HepG2 (cell line): ENCODE measurements around the gene FBH1.
"Not testable (repeated sequence)": the region's sequence is repeated elsewhere in the genome, so short reads cannot be mapped to it uniquely, and the experiment has no call there.

Experiments used
- ATF3 ChIP-seq: sonication (generic); formaldehyde crosslinking; IDR thresholded peaks from 2 replicates; pipeline ENCODE4 v1.4.0; 2020; ENCODE audit warnings: missing genetic modification reagents
- EZH2 ChIP-seq: conservative IDR thresholded peaks from 2 replicates; pipeline ENCODE4 v1.6.1; 2012; ENCODE audit warnings: mild to moderate bottlenecking, low read depth, low read length, moderate library complexity
- MAX ChIP-seq: IDR thresholded peaks from 2 replicates; pipeline ENCODE4 v1.6.1; 2012; ENCODE audit warnings: inconsistent platforms
- POLR2AphosphoS2 ChIP-seq: IDR thresholded peaks from 2 replicates; pipeline ENCODE4 v1.6.1; 2011; ENCODE audit warnings: low read depth, low read length, improper control_type of control experiment
- RFX5 ChIP-seq: IDR thresholded peaks from 2 replicates; pipeline ENCODE4 v1.6.1; 2011; ENCODE audit warnings: low read depth, low read length, improper control_type of control experiment
- SALL2 ChIP-seq: sonication (generic); formaldehyde crosslinking; IDR thresholded peaks from 2 replicates; pipeline ENCODE4 v1.8.1; 2023; ENCODE audit warnings: mild to moderate bottlenecking, missing genetic modification reagents, inconsistent platforms
- TAF1 ChIP-seq: sonication (generic); formaldehyde crosslinking; IDR thresholded peaks from 2 replicates; pipeline ENCODE4 v1.4.0; 2020; ENCODE audit warnings: missing genetic modification reagents
- ZNF274 ChIP-seq: sonication (generic); formaldehyde crosslinking; IDR thresholded peaks from 2 replicates; pipeline ENCODE4 v1.5.1; 2020; ENCODE audit warnings: mild to moderate bottlenecking, missing genetic modification reagents

GRCh38 chr10:5962358-5962940, 72.4 kb downstream of the FBH1 start:
- not testable (repeated sequence) for TF ChIP-seq SALL2 (CRISPR knock-in tag); ZNF274 (CRISPR knock-in tag); RFX5; MAX; EZH2; ATF3 (CRISPR knock-in tag); TAF1; POLR2AphosphoS2
